ENCODE data around the gene PTCH2.
"Not testable (repeated sequence)": the region's sequence is repeated elsewhere in the genome, so short reads cannot be mapped to it uniquely, and the experiment has no call there.

Gene PTCH2

GRCh38 chr1:44842862-44843655, at the start of gene PTCH2:
PTCH2 (minus strand) TSS chr1:44843253; CDS start chr1:44842932, 321 bp downstream.
- no peak for DNase-seq

DNA sequence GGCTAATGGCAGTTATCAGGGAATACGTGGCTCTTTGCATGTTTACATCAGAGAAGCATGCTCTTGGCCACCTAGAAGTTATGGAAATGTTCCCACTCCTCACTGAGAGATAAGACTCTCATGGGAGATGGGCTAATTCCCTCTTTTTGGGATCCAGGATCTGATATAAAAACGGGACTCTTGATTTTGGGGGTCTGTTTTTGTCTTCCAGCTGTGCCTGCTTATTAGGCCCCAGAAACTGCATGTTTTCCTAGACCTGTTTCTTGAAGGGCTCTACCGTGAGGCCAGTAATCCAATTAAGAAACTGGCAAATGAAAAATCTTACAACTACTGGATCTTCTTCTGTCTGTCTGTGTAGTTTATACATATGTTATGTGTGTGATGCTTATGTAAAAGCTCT, 47.0 kb upstream of the PTCH2 start:
- DNase-seq = no peak

GRCh38 chr1:44885406-44885805, 42.4 kb upstream of the PTCH2 start:
- DNase-seq = no peak

DNA sequence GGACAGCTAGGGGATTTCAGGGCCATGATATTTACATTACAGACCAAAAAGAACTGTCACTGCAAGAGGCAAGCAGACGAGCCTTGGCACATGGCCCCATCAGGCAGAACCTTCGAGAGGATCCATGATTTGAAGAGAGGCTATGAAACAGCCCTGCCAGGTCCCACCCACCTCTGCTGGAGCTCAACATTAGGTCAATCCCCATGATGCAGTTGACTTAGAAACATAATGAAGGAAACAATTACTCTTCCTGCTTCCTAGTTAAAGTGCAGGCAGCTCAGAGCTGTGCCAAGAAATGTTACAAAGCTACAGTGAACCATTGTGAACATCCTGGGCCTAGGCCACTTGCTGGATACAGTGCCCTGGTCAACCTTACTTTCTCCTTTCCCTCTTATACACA, 41.7 kb upstream of the PTCH2 start:
- DNase-seq = no peak

DNA sequence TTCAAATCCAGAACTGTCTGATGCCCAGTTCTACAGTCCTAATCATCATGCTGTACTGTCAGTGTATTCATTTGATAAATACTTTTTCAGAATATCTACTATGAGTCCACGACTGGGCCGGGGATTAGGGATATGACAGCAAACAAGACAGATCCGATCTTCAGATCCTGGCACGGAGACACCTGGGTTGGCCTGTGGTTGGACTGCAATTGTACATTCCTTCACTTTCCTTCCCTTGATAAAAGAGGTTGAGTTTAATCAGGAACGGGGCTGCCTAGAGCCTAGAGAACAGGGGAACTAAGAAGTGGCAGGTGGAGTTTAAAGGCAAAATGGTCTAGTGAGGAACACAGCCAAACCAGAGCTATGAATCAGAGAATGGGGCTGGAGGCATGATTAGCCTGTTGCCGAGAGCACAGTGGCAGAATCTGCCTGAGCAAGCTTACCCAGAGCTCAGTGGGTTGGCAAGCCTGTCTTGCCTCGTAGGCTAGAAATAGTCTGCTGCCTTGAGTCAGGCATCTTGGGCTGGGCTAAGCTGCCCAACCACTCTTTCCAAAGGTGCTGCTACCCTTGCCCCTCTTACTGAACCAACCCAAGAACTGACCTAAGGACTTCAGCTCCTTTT, 38.1 kb upstream of the PTCH2 start:
- no peak for DNase-seq

- DNase-seq = no peak
Measured at GRCh38 chr1:44874155-44874554, 31.1 kb upstream of the PTCH2 start.

DNA sequence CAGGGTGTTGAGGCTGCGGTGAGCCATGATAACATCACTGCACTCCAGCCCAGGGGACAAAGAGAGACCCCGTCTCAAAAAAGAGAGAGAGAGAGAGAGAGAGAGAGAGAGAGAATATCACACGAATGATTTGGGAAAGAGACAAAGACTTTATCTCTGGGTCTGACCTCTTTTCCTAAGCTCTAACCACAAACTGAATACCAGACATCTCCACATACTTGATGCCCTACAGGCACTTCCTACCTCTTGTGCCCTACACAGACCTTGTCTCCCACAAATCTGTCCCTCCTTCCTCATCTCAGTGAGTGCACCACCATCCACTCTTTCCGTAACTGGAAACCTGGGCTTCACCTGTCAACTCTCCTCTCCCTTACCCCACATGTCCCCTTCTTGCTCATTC, 27.0 kb upstream of the PTCH2 start:
- no peak for DNase-seq

DNA sequence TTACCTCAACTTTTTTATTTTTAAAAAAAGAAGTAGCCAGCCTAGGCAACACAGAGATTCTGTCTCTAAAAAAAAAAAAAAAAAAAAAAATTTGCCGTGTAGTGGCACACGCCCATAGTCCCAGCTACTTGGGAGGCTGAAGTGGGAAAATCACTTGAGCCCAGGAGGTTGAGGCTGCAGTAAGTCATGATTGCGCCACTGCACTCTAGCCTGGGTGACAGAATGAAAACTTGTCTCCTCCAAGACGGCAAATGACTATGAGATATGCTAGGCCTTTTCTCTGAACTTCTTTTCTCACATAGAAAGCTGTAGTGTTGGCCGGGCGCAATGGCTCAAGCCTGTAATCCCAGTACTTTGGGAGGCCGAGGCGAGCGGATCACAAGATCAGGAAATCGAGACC, 24.7 kb upstream of the PTCH2 start:
- DNase-seq = no peak

GRCh38 chr1:44862829-44863401, 19.9 kb upstream of the PTCH2 start:
- DNase-seq = no peak

- DNase-seq = no peak
Measured at GRCh38 chr1:44860891-44861425, 17.9 kb upstream of the PTCH2 start.

- DNase-seq = no peak
Measured at GRCh38 chr1:44860331-44860730, 17.3 kb upstream of the PTCH2 start.

DNA sequence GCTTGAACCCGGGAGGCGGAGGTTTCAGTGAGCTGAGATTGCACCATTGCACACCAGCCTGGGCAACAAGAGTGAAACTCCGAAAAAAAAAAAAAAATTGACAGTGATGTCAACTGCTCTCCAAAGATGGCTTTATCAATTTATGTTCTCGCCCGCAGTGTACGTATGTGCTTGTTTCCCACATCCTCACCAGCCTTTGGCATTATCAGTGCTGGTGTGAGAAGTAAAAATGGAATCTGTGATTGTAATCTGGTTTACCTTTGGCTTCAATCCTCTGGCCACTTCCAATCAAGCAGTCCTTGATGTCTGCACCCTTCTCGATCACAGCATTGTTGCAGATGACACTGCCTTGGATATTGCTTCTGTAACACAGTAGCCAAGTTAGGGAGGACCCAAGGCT, 14.4 kb upstream of the PTCH2 start:
- DNase-seq = no peak

GRCh38 chr1:44855742-44856141, 12.7 kb upstream of the PTCH2 start:
- DNase-seq = no peak

- no peak for DNase-seq
Measured at GRCh38 chr1:44854970-44855369, 11.9 kb upstream of the PTCH2 start.

- DNase-seq = no peak
Measured at GRCh38 chr1:44853201-44853600, 10.1 kb upstream of the PTCH2 start.

DNA sequence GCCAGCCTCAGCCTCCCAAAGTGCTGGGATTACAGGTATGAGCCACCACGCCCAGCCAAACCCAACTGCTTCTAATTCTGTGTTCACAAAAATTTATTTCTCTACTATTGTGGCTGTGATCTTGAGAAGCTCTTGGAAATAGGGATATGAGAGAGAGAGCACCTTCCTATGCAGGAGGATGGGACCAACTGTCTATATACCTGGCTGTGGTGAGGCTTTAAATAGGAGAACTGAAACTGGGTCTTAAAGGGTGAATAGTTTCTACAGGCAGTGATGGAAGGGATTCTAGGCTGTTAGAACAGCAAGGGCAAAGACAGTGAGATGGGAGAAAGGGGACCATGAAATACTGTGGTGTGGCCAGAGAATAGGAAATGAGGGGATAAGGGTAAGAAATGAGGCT, 8.3 kb upstream of the PTCH2 start:
- no peak for DNase-seq

GRCh38 chr1:44849575-44850132, 6.6 kb upstream of the PTCH2 start:
- DNase-seq = no peak

DNA sequence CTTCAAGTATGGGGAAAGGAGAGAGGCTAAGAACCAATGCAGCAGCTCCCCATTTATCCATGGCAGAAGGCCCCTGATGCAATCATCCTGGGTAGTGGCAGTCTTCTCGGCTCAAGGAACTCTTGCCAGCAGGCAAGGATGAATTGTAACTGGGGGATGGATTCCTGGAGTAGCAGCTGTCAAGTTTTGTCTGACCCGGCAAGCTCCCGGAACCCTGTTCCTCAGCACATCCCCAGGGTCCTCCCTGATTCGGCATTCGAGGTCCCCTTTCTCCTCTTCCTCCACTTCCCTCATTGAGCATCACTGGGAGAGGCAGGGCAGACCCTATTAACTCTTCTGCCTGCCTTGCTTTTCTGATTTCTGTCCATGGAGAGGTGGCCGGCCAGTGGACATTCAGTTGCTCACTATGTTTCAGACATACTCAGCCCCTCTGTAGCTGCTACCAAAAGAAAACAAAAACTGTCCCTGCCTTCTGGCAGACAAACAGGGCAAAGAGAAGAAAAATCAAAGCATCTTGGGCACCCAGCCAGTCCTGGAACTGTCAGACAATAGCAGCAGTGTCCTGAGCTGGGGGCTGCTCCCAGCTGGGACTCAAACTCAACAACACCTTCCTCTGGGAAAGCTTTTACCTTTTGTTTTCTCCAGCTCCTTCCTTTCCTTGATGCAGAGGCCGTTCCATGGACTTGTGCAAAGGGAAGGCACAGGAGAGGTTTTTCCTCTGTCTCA, 5.6 kb upstream of the PTCH2 start:
- no peak for DNase-seq

GRCh38 chr1:44847845-44848244, 4.8 kb upstream of the PTCH2 start:
- DNase-seq = no peak

DNA sequence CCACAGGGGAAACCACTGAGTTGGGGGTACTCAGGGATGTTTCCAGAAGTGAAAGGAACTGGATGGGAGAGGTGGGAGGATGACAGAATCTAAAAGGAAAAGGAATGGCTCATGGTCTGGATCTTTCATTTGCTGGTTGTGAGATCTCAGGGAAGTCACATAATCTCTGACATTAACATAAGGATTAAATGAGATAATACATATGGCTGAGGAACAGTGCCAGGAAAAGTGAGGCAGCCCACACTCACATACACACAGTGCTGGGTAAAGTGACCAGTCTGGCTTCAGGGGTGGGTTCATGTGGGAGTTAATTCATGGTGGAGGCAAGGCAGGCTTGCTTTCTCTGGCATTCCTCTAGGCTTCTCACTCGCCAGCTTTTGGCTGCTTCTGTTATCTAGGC, 3.9 kb upstream of the PTCH2 start:
- DNase-seq = no peak

DNA sequence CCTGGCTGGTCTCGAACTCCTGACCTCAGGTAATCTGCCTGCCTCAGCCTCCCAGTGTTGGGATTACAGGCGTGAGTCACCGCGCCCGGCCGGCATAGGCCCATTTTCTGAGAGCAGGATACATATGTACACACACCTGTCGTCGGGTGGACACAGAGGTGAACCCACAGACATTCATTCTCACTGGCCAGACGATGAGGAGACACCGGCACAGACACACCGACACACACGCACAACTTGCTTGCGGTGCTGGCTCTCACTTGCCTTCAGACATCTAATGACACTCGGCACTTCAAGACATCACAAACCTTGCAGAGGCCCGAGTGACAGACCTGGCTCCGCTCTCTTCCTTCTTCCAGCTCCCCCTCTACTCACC, 579 bp downstream of the PTCH2 start:
- DNase-seq = no peak

DNA sequence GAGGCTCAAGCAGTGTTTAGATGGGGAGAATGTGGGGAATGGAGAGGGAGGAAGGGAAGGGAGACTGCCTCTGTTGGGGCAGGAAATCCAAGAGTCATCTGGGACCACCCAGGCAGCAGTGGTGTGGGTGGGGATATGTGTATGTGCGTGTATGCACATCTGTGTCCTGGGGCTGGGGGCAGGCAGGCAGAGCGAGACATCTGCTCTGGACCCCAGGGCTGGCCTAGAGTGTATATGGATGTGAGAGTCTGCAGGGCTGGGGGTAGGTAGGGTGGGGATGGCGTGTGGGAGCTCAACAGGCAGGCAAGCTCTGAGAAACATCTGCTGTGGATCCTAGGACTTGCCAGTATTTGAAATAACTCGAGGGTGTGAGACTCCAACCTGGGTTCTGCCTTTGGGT, 3.5 kb downstream of the PTCH2 start:
- DNase-seq = no peak

- not testable (repeated sequence) for DNase-seq
Measured at GRCh38 chr1:44838294-44838693, 4.8 kb downstream of the PTCH2 start.

All from stimulated activated naive CD4-positive, alpha-beta T cell treated with Interleukin-2 at 50 U/mL for 16 hours (primary cell).